IPS-11a (cell line): ENCODE data around the gene IL1RAPL2.
"Not testable (repeated sequence)": the region's sequence is repeated elsewhere in the genome, so short reads cannot be mapped to it uniquely, and the experiment has no call there.

Source experiments
- H3K4me3 ChIP-seq: one replicate; pipeline ENCODE4 v1.5.1; 2013; ENCODE audit warnings: low read depth, low read length, control low read depth

Gene IL1RAPL2

DNA sequence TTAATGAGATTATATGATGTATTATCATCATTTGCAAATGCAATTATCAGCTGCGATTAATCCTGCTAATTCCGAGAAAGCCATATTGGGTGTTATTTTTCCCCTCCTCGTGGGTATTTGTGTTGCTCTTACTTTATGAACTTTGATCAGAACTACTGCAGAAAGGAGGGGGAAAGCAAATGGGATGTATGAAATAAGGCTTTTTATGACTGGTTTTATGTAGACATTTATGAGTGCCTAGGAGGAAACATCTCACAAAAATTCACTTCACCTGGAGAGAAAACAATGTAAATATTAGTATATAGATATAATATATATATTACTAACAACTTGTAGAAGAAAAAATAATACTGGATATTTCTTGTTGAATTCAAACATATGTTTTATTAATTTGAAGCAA is 440.1 kb downstream of the IL1RAPL2 start:
- H3K4me3 ChIP-seq = no peak overlapping the region

DNA sequence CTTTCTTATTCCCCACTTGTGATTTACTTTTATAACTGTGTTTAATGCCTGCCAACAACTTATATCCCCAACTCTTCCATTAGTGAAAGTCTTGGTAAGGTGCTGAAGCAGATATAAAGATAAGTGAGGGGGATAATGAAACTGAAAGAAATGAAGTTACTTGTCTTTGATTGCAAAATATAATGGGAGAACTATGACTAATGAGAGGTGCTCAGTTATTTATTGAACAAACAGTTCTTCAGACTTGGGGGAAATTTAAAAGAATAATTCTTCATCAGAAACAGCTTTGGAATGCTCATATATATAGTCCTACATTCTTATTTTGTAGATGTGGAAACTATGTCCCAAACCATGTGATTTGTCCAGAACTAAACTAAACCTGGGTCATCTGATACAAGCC is 441.0 kb downstream of the IL1RAPL2 start:
- no peak overlapping the region for H3K4me3 ChIP-seq

DNA sequence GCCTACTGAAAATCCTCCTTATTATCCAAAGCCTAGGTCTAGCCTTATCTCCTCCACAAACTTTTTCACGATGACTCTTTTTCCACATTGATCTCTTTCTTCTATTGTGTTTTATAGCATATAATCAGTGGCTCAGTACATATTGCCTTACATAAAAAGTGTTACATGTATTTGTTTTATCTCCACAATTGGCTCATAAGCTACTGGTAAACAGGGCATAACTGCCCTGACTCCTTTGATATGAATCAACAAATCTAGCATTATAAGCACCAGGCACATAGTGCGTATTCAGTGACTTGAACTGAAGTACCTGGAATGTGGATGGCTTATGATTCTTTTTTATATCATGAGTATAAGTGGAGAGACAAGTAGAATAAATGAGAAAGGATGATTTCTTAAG is 447.7 kb downstream of the IL1RAPL2 start:
- H3K4me3 ChIP-seq = no peak overlapping the region

DNA sequence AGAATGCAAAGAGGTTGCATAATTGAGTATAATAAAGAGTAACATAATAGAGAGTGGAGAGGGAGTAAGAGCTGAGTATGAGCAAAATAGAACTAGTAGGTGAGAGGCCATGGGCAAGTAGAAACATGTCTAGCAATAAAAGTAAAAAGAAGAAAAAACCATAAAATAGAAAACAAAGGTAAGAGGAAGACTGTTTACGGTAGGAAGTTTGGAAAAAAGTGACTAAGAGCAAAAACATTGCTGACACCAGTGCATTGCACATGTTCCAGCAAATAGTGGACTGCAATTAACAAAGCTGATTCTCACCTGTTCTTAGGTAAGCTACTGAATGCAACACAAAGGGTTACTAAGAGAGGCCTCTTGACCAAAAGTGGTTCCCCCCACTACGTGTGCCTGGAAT is 451.6 kb downstream of the IL1RAPL2 start:
- H3K4me3 ChIP-seq = no peak overlapping the region

DNA sequence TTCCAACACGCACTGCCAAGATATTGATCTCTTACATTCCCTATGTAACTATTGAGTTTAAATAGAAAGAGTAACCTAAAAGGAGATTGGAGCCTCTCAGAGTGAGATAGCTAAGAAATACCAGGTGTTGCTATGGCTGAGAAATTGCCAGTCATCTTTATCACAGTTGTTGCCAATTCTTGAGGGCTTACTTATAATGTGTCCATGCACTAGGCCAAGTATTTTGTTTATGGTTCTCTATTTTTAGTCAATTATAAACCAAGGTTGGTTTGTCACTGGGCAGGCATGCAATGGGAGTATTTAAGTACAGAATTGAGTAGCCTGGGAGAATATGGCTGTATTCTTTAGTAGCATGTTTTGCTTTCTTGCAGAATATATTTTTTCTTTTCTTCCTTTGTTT is 452.9 kb downstream of the IL1RAPL2 start:
- H3K4me3 ChIP-seq = no peak overlapping the region

DNA sequence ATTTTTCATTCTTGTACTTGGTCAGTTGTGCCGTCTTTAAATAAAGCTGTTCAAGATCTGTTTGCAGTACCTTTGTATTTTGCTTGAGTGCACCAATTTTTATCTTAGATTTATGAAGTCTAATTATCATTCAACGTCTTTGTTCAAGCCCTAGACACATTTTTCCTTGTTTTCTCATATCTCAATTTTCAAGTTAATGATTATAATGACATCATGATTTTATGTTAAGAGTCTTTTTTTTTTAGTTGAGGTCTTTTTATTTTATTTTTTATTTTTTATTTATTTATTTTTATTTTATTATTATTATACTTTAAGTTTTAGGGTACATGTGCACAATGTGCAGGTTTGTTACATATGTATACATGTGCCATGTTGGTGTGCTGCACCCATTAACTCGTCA is 463.0 kb downstream of the IL1RAPL2 start:
- not testable (repeated sequence) for H3K4me3 ChIP-seq

DNA sequence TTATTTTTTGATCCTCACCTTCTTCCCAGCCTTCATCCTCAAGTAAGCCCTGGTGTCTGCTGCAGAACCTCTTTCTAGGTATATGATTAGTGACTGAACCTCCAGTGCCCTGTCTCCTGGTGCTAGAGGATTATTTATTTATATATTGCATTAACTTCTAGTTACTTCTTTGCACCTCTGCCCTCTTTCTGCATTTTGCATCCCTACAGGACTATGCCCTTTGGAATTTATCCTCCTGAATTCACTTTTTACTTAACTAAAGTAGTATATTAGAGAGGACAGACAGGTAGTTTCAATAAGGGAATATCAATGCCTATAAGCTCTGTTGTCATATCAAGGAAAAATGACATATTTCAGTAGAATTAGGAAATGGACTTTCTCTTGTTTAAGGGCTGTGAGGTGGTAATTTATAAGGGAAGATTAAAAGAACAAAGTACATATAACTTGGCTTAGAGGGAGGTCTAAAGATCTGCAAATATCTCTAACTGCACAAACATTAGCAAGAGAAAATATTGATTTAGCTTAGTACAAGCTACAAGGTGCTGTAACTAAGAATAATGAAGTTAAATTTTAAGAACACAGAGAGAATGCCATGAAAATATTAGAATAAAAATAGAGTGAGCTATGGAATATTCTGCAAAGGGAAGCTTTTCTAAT is 472.8 kb downstream of the IL1RAPL2 start:
- no peak overlapping the region for H3K4me3 ChIP-seq

DNA sequence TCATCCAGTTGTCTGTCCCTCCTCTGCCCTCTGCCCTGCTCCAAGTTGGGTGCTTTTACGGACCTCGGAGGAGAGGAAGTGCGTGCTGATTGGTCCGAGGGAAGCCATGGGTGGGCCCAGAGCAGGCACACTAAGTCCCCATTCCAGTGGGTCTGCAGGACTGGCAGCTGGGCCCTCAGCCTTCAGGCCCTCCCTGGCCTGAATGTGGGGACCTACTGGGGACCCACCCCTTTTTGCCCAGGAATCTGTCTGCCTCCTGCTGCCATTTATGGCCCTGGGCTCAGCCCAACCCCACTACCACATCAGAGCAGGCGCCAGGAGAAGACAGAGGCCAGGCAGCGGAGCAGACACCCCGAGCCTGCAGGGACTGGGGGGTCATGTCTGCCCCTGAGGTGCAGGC is 484.9 kb downstream of the IL1RAPL2 start:
- no peak overlapping the region for H3K4me3 ChIP-seq

DNA sequence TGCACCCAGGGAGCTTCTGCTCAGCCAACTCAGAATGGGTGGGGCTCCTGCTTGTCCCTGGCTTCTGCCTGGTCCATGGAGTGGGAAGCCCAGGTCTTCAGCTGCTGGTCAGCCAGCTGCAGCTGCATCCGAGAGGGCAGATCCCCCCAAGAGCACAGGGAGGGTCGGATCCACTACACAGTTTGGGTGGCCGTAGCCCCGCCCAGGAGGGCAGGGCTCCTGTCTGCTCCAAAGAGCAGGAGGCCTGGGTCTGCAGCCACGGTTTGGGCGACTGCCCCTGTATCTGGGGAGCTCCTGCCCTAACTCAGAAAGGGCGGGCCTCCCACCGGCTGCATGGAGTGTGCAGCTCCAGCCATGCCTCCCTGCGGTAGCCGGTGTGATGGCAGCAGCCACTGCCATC is 485.4 kb downstream of the IL1RAPL2 start:
- H3K4me3 ChIP-seq = no peak overlapping the region

DNA sequence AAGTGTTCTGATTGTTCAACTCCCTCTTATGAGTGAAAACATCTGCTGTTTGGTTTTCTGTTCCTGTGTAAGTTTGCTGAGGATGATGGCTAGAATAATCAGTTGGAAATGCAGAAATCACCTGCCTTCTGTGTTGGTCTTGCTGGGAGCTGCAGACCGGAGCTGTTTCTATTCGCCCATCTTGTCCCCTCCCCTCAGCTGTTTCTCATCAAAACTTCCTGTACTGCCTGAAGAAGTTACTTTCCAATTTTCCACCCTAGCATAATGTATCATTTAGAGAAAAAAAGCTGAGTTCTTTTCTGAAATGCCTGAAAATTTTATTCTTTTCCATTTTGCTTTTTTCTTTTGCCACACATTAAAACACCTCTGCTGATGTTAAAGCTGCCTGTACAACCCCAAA is 486.9 kb downstream of the IL1RAPL2 start:
- no peak overlapping the region for H3K4me3 ChIP-seq

DNA sequence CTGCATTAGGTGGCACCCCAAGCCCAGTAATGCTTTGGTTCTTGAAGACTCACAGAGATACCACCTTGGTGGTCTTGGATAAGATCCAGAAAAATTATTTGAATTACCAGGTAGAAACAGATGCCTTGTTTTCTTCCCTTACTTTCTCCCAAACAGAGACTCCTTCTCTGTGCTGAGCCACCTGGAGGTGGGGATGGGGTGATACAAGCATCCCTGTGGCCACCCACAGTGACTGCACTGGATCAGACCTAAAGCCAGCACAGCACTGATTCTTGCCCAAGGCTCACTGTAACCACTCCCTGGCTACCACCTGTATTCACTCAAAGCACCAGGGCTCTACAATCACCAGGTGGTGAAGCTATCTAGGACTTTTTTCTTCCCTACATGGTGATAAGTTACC is 497.7 kb downstream of the IL1RAPL2 start:
- no peak overlapping the region for H3K4me3 ChIP-seq

DNA sequence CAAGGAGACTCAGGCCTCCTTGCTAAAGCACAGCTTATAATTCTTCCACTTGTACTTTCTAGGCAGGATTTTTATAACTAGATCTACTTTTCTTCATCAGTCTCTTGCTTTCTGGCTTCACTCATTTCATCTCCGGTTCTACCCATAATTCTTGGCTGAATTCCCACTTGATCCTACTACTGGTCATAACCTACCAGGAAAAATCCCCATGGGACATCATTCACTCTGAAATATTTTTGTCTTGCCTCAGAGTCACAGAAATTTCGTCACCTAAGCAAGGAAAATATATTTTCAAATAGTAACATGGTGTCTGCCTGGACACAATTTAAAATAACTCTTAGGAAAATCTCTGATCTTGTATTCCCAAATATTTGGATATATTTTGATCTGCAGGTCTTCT is 532.2 kb downstream of the IL1RAPL2 start:
- H3K4me3 ChIP-seq = no peak overlapping the region

DNA sequence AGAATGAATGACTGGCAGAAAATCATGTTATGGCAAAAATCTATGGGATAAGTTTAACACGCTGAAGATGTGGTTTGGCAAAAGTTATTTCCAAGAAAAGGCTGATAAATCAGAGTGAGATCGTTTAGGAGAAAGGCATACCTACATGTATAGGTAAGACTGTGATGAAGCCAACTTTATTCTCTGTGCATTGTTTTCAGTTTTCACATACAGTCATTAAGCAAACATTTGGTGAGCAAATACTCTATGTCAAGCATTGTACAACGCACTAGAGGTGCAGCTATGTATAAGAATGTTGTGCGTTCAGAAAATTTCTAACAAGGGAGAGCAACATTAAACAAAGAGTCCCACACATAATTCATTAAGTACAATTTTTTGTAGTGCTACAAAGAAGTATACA is 532.8 kb downstream of the IL1RAPL2 start:
- no peak overlapping the region for H3K4me3 ChIP-seq

DNA sequence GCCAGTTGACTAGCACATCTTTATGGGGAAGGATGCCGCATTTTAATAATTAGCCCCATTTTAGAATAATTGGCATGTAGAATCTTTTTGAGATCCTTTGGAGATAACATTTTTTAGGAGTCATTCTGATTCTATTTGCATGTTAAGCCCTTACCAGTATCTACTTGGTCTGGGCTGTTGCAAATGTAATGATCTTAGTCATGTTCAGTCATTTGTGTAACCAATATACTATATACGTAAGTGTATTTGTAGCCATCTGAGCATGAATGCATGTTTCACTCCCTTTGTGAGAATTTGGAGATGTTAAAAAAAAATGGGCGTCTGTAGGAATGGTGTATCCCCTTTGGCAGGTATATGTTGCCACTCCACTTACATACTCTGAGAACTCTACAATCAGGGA is 535.4 kb downstream of the IL1RAPL2 start:
- no peak overlapping the region for H3K4me3 ChIP-seq

DNA sequence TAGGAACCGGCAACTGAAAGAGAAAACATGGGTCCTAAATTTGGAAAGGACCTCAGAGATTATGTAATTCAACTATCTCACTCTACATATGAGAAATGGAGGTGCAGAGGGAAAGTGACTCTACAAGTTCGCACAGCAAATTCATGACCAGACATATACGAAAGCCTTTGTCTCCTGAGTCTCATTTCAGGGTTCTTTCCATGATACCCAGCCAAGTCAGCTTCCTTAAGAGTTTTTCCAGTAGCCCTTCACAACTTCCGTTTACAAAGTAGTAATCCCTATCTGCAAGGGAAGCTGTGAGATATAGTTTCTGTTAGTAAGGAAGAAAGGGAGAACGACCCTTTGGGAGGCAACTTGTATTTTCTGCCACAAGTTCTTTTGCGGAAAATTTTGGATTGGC is 543.9 kb downstream of the IL1RAPL2 start:
- no peak overlapping the region for H3K4me3 ChIP-seq

DNA sequence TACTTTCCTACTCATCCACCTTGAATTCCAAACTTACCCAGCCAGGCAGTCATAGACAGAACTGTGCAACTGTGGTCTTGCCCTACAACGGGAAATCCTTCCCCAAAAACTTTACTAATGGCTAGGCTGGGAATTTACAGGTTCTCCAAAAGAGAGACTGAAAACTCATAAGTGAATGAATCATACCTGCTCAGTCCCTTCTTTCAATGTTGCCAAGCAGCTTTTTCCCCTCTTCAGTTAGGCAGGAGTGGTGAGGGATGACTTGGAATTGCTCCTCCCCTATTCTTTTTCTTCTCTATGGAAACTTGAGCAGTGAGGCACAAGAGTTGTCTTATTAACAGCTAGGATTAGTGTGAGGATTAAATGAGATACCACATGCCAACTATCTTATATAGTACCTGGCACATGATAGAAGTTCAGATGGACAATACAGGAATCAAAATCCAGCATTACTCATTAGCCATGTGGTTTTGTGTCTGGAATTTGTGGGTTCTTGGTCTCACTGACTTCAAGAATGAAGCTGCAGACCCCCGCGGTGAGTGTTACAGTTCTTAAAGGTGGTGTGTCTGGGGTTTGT is 548.6 kb downstream of the IL1RAPL2 start:
- H3K4me3 ChIP-seq = no peak overlapping the region

DNA sequence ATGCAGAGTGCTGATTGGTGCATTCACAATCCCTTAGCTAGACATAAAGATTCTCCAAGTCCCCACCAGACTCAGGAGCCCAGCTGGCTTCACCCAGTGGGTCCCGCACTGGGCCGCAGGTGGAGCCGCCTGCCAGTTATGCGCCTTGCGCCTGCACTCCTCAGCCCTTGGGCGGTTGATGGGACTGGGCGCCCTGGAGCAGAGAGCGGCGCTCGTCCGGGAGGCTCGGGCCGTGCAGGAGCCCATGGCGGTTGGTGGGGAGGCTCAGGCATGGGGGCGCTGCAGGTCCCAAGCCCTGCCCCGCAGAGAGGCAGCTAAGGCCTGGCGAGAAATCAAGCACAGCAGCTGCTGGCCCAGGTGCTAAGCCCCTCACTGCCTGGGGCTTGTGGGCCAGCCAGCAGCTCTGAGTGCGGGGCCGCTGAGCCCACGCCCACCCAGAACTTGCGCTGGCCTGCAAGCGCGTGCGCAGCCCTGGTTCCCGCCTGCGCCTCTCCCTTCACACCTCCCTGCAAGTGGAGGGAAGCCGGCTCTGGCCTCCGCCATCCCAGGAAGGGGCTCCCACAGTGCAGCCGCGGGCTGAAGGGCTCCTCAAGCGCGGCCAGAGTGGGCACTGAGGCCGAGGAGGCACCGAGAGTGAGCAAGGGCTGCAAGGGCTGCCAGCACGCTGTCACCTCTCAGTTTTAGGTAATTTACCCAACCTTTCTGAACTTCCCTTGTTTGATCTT is 549.8 kb downstream of the IL1RAPL2 start:
- not testable (repeated sequence) for H3K4me3 ChIP-seq

DNA sequence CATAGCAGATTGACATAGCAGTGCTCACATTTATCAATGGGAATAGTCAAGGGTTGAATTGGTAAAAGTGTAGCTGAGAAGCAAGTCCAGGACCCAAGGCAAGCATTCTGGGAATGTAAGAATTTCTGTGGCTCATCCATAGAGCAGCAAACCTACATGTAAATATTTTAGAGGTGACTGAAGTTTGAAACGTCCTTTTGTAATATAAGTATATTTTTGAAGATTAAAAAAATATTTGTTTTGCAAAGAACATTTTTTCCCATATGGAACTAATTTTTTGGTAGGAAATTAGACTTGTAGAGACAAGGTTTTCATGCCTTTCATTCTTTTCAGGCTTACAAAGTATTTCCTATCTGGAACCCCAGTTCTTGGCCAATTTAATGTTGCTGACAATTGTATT is 550.5 kb downstream of the IL1RAPL2 start:
- no peak overlapping the region for H3K4me3 ChIP-seq

DNA sequence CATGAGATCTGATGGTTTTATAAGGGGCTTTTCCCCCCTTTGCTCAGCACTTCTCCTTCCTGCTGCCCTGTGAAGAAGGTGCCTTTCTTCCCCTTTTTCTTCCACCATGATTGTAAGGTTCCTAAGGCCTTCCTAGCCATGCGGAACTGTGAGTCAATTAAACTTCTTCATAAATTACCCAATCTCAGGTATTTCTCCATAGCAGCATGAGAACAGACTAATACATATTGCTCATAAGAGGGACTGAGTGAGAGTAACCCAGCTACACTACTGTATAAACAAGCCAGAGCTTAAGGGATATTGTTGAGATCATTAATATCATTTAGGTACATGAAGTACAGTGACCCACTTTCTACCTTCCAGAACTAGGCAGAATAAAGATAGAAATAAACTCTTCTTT is 551.6 kb downstream of the IL1RAPL2 start:
- H3K4me3 ChIP-seq = no peak overlapping the region

DNA sequence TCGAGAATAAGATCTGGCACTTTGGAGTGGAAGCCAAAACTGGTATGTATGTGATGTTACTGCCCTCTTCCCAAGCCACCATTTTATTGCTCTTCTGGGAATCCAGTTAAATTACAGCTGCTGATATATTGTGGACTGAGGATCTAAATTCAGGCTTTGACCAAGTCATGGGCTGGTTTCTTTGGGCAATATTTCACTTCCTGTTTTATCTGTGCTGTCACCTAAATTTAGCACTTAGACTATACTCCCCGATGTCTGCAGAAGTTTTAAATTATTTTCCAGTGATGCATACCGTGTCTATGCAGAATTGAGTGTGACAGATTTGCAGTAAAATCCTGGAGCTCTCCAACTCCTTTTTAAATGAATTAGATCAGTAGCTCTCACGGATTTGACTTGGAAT is 554.5 kb downstream of the IL1RAPL2 start:
- H3K4me3 ChIP-seq = no peak overlapping the region

DNA sequence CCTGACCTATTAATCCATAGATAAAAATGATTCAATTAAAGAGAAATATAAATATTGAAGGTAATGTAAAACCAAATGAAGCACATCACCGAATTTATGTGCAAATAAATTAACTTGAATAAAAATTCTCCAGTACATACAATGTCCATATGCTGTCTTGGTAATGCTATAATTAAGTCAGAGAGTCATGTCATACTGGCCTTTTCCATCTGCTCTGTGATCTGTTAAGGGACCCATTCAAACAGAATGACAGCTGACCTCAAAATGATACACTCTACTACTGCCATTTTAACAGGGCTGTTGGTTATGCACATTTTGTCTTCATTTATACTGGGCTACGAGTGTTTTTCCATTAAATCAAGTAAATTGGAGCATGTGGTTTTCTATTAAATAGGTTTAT is 555.2 kb downstream of the IL1RAPL2 start:
- no peak overlapping the region for H3K4me3 ChIP-seq

DNA sequence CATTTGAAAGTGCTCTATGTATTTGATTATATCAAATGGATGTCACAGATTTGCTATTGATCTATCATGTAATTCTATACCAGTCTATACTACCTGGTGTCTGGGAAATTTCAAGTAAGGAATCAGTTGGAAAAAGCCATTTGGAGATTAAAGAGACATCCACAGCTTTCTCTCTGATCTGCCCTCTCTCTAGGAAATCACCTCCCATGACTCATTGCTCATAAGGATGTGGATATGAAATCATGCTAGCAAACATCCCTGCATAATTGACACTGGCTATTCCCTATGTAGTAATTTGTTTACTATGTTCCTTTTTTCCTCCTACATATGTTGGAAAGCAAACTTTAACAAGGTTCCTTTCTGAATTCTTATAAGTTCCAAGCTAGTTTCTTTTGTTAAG is 560.2 kb downstream of the IL1RAPL2 start:
- H3K4me3 ChIP-seq = no peak overlapping the region

DNA sequence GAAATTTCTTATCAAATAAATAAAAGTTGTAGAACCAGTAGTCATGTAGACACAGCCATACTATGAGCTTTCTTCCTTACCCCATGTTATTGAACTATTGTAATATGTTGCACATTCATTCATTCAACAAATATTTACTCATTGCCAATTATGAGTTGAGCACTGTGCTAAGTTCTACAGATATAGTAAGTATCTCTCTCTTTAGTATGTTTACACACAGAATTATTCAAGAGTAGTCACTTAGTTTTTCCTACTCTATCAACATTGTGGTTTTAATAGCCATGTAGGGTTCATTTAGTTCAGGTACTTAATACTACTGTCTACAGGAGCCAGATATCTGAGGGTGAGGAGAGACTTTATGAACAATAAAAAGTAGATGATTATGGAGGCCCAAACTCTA is 568.3 kb downstream of the IL1RAPL2 start:
- no peak overlapping the region for H3K4me3 ChIP-seq
